Measurements from ENCODE around the gene ZNF766.

DNA sequence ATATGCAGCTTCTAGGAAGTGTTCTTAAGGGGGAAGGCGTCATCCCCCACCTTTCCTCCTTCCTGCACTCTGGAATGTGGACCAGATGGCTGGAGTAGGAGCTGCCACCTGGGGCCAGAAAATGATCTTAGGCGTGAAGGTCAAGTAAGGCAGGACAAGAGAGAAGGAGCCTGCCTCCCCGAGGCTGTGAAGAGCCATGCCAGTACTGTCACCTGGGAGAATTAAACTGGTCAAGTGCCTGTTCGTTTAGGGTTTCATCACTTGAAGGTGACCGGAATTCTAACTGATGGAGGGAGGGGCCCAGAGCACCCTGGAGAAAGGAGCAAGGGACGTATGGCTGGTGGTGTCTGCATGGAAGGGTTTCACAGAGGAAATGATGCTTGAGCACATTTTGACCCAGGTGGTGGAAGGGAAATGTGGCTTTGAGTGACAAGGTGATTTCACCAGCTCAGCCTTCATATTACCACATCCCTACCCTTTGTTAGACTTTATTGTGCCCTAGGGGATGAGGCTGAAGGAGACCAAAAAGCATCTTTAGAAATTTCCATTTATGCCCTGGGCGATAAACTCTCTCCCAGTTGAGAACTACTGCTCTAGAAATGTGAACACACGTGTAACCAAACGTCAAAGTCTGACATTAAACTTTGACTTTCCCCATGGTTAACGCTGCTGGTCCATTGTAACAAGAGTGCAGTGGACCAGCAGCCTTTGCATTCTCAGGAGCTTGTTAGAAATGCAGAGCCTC lies 42.0 kb upstream of the ZNF766 start:
- TF ChIP-seq EZH2 (IDR thresholded peaks at IDR 0.05), result no peak
- no peak for TF ChIP-seq POLR2AphosphoS5 (IDR thresholded peaks at IDR 0.05; ENCODE audit: borderline replicate concordance, low read depth, low read length)

Measured in SK-N-MC (cell line).